T-helper 1 cell (primary cell): Measurements from ENCODE around the gene REST.
A peak's percentile ranks its signal among the peaks of the same experiment; 100 is the strongest.

Experiments used
- DNase-seq, 5 donors: peaks; one replicate each; pipeline ENCODE4 v3.0.0-alpha.2; 2012 to 2020

REST gene

GRCh38 chr4:56978750-56979303 lies 71.1 kb downstream of the REST start, which contains the start of gene POLR2B:
POLR2B (plus strand) TSS chr4:56978896; CDS start chr4:56978986, 90 bp downstream.
- peak; percentile 70 to 92 (median 77) for DNase-seq

DNA sequence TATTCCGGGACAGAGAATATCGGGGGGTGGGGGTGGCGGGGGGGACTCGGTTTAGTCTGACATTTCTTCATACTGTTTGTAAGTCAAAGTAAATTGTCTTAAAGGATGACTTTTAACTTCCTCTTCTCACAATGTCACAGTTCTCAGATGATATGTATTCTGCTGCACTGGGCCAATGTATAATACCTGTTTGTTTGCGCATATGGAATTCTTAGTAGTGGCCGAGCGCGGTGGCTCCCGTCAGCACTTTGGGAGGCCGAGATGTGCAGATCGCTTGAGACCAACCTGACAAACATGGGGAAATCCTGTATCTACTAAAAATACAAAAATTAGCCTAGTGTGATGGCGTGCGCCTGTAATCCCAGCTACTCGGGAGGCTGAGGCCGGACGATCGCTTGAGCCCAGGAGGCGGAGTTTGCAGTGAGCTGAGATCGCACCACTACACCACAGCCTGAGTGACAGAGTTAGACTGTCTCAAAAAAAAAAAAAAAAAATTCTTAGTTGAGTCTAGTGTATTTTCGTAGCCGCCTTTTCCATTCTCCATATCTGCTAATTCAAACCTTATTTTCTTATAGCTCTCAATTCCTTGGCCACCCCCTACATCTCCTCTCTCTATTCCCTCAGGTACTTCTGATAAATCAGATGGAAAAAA lies 71.8 kb downstream of the REST start:
- DNase-seq, result peak in 4 of 5 donors; percentile 24 to 67 (median 32)

- peak in 1 of 5 donors; percentile 30 for DNase-seq
Observed at GRCh38 chr4:56981795-56982201, 74.1 kb downstream of the REST start.

DNA sequence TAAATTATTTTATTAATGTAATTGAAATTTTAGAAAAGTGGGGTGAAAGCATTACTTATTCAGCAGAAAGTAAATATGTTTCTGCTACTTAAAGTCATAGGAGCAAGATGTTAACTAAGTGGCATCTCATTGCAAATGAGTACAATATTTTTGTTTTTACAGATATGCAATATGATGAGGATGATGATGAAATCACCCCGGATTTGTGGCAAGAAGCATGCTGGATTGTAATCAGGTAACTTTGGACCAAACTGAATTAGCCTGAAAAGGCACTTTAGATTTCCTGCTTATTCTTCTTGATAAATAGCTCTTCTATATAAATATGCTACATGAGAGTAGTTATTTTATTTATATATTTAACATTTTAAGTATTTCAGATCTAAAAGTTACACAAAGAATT lies 78.5 kb downstream of the REST start:
- DNase-seq, result no peak

DNA sequence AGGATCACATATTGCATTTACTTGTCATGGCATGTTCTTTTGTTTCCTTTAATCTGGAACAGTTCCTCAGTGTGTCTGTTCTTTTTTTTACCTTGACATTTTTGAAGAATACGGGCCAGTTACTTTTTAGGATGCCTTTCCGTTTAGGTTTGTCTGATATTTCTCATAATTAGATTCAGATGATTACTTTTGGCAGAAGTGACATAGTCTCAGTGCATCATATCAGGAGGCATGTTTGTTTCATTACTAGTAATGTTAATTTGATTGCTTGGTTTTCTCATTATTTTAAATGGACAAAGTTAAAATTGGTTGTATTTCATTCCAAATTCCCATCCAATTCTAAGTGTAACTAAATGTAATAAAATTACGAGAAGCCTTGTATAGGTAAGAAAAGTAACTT lies 79.3 kb downstream of the REST start:
- DNase-seq, result no peak

DNA sequence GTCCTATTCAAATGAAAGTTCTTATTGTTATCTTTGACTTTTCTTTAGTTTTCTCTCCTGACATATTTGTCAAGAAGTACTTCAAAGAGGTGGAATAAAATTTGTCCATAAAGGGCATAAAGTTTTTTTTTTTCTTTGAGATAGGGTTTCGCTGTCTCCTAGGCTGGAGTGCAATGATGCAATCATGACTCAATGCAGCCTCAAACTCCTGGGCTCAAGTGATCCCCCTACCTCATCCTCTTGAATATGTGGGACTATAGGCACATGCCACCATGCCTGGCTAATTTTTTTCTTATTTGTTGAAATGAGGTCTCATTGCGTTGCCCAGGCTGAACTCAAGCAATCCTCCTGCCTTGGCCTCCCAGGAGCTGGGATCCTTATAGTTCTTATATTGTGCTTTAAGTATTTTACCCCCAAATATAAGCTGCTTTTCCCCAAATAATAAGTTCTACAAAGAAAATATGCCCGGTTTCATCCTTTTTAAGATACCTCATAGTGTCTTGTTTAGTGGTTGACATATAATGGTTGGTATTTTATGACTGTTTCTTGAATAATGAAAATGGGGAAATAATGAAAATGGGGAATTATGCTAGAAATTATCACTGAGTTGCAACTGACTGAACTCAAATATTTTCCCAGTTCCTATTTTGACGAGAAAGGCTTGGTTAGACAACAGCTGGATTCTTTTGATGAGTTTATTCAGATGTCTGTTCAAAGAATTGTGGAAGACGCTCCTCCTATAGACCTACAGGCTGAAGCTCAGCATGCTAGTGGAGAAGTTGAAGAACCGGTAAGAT lies 82.6 kb downstream of the REST start:
- no peak for DNase-seq

- DNase-seq, result no peak
Observed at GRCh38 chr4:56995525-56995924, 87.8 kb downstream of the REST start.

DNA sequence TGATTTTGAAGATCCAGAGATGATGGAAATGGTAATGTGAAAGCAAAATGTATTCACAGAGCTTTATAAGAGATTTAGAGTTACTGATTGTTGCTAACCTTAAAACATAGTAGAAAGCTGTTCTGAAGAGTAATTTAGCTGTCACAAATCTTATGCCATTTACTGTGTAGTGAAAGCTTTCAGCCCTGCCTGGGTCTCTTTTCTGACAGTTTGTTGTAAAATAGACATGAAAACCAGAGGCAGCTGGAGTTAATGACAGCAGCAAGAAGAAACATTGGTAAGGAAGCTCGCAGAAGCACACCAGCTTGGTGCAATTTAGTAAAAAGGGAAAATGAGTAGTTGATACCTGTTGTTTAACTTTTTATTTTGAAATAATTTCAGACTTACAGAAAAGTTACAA lies 92.1 kb downstream of the REST start:
- DNase-seq, result no peak

DNA sequence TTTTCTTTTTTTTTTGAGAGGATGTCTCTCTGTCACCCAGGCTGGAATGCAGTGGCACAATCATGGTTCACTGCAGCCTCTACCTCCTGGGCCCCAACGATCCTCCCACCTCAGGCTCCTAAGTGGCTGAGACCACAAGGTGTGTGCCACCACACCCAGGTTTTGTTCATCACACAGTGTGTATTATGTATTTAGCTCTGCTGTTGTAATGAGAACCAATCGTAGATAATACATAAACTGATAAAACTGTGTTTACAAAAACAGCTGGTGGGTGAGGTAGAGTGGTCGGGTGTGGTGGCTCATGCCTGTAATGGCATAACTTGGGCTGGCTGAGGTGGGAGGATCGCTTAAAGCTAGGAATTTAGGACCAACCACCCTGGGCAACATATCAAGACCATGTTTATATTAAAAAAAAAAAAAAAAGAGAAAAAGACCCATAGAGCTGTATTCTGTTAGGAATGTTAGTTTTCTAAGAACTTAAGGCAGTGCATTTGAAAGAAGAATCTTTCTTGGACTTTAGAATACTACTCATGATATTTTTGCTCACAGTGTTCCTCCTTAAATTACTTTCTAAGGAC lies 105.9 kb downstream of the REST start:
- no peak for DNase-seq
